Amniotic stem cell (primary cell): ENCODE results near the gene IMPDH1.

Experiments used
- DNase-seq: peaks from one replicate; lab custom pipeline; 2025; lab: John Stamatoyannopoulos, UW

IMPDH1 gene

GRCh38 chr7:128359939-128360338 lies 49.8 kb downstream of the IMPDH1 start:
- DNase-seq, result no peak

- DNase-seq, result no peak
Observed at GRCh38 chr7:128359336-128359735, 50.4 kb downstream of the IMPDH1 start.

- DNase-seq, result no peak
Observed at GRCh38 chr7:128358233-128358632, 51.5 kb downstream of the IMPDH1 start.

GRCh38 chr7:128357217-128357613 lies 52.6 kb downstream of the IMPDH1 start:
- DNase-seq, result no peak

GRCh38 chr7:128356546-128357216 lies 53.1 kb downstream of the IMPDH1 start:
- no peak for DNase-seq

- DNase-seq, result no peak
Observed at GRCh38 chr7:128353610-128354009, 56.2 kb downstream of the IMPDH1 start.

- DNase-seq, result no peak
Observed at GRCh38 chr7:128353189-128353588, 56.6 kb downstream of the IMPDH1 start.

- DNase-seq, result no peak
Observed at GRCh38 chr7:128352636-128353035, 57.1 kb downstream of the IMPDH1 start.

GRCh38 chr7:128352153-128352537 lies 57.6 kb downstream of the IMPDH1 start:
- DNase-seq, result no peak

- DNase-seq, result no peak
Observed at GRCh38 chr7:128351296-128352152, 58.3 kb downstream of the IMPDH1 start.

GRCh38 chr7:128350708-128351295 lies 59.0 kb downstream of the IMPDH1 start:
- DNase-seq, result no peak

GRCh38 chr7:128349466-128349825 lies 60.3 kb downstream of the IMPDH1 start:
- no peak for DNase-seq

- no peak for DNase-seq
Observed at GRCh38 chr7:128347647-128348097, 62.1 kb downstream of the IMPDH1 start.

GRCh38 chr7:128344431-128344774 lies 65.4 kb downstream of the IMPDH1 start:
- no peak for DNase-seq

GRCh38 chr7:128343554-128344430 lies 66.0 kb downstream of the IMPDH1 start, which contains the start of gene RBM28:
RBM28 (minus strand) TSS chr7:128343908; CDS start chr7:128343793, 115 bp downstream.
- DNase-seq, result peak; percentile 93
